K562 (cell line): ENCODE measurements around the gene ATP6V0E1. TPM values are rescaled to one million over a fixed set of nuclear protein-coding genes. Genes with fewer than 3 reads are reported as not detected.
A peak's percentile ranks its signal among the peaks of the same experiment; 100 is the strongest.

ENCODE experiments used
- ARID3B ChIP-seq: fragments of 250-450 bp; sonication (Bioruptor Pico); IDR thresholded peaks from 2 replicates; pipeline ENCODE4 v1.4.0; 2020; ENCODE audit warnings: borderline replicate concordance
- BMI1 ChIP-seq: fragments of 150-350 bp; IDR thresholded peaks from 2 replicates; pipeline ENCODE4 v1.6.1; 2014; ENCODE audit warnings: low read length
- CBFB ChIP-seq: sonication (generic); formaldehyde crosslinking; IDR thresholded peaks from 2 replicates; pipeline ENCODE4 v1.4.0; 2020; ENCODE audit warnings: mild to moderate bottlenecking, missing genetic modification reagents
- E2F6 ChIP-seq, 2 experiments: IDR thresholded peaks; 2 replicates each; pipeline ENCODE4 v1.6.1; 2011; ENCODE audit warnings: borderline replicate concordance in 1 of 2, control low read depth in 1 of 2, low read depth in 1 of 2, low read length in 1 of 2, mild to moderate bottlenecking in 1 of 2, mixed read lengths in 1 of 2, moderate library complexity in 1 of 2; ENCODE audit not compliant: insufficient read depth in 1 of 2, insufficient read length in 1 of 2, poor library complexity in 1 of 2, severe bottlenecking in 1 of 2; ENCODE audit errors: extremely low read depth in 1 of 2
- FOXA3 ChIP-seq, 2 experiments: fragments of 450-650 bp in 1 of 2; sonication (generic) in 1 of 2; formaldehyde crosslinking; IDR thresholded peaks in 1 of 2; conservative IDR thresholded peaks in 1 of 2; 2 replicates each; pipeline versions ENCODE4 v1.4.0 to v1.8.0; 2020 to 2022; ENCODE audit warnings: mild to moderate bottlenecking in 2 of 2, missing genetic modification reagents in 1 of 2
- FOXM1 ChIP-seq, 2 experiments: fragments of 450-650 bp in 1 of 2; sonication (generic) in 1 of 2; formaldehyde crosslinking in 1 of 2; IDR thresholded peaks; 2 replicates each; pipeline versions ENCODE4 v1.6.1 to v1.9.0; 2017 to 2022; ENCODE audit warnings: low read depth in 2 of 2, mild to moderate bottlenecking in 2 of 2, missing genetic modification reagents in 1 of 2, moderate library complexity in 1 of 2
- HCFC1 ChIP-seq: IDR thresholded peaks from 2 replicates; pipeline ENCODE4 v1.6.1; 2012; ENCODE audit warnings: low read depth, low read length, improper control_type of control experiment
- KAT8 ChIP-seq: fragments of 450-650 bp; IDR thresholded peaks from 2 replicates; pipeline ENCODE4 v1.6.1; 2016; ENCODE audit warnings: low read depth, mild to moderate bottlenecking
- MXI1 ChIP-seq: IDR thresholded peaks from 2 replicates; pipeline ENCODE4 v1.6.1; 2011; ENCODE audit warnings: low read depth, mild to moderate bottlenecking, improper control_type of control experiment, low read length
- NFRKB ChIP-seq: fragments of 450-650 bp; IDR thresholded peaks from 2 replicates; pipeline ENCODE4 v1.6.1; 2016; ENCODE audit warnings: low read depth
- PKNOX1 ChIP-seq: fragments of 450-650 bp; IDR thresholded peaks from 2 replicates; pipeline ENCODE4 v1.6.1; 2016
- POLR2A ChIP-seq: fragments of 450-650 bp; conservative IDR thresholded peaks from 2 replicates; pipeline ENCODE4 v1.6.1; 2016
- RFX1 ChIP-seq: fragments of 450-650 bp; IDR thresholded peaks from 2 replicates; pipeline ENCODE4 v1.6.1; 2016; ENCODE audit warnings: mild to moderate bottlenecking, moderate library complexity
- SMAD2 ChIP-seq: fragments of 150-350 bp; IDR thresholded peaks from 2 replicates; pipeline ENCODE4 v1.6.1; 2014; ENCODE audit warnings: low read depth, mild to moderate bottlenecking, low read length
- SMC3 ChIP-seq: conservative IDR thresholded peaks from 2 replicates; pipeline ENCODE4 v1.6.1; 2011; ENCODE audit warnings: low read depth, low read length, improper control_type of control experiment; ENCODE audit not compliant: insufficient read depth
- SREBF2 ChIP-seq: sonication (generic); formaldehyde crosslinking; IDR thresholded peaks from 2 replicates; pipeline ENCODE4 v1.4.0; 2020; ENCODE audit warnings: mild to moderate bottlenecking, missing genetic modification reagents
- THRA ChIP-seq: fragments of 450-650 bp; IDR thresholded peaks from 2 replicates; pipeline ENCODE4 v1.6.1; 2017; ENCODE audit warnings: mild to moderate bottlenecking, moderate library complexity
- ZBTB26 ChIP-seq: fragments of 450-650 bp; formaldehyde crosslinking; IDR thresholded peaks from 2 replicates; pipeline ENCODE4 v1.4.0; 2022; ENCODE audit warnings: missing genetic modification characterization
- ZBTB7A ChIP-seq: IDR thresholded peaks from 2 replicates; pipeline ENCODE4 v1.6.1; 2011; ENCODE audit warnings: low read depth, mild to moderate bottlenecking, low read length, moderate library complexity, borderline replicate concordance; ENCODE audit not compliant: control insufficient read depth
- ZC3H4 ChIP-seq: sonication (generic); formaldehyde crosslinking; IDR thresholded peaks from 2 replicates; pipeline ENCODE4 v1.9.0; 2021; ENCODE audit warnings: missing genetic modification reagents, borderline replicate concordance
- ZNF77 ChIP-seq: fragments of 250-450 bp; sonication (Bioruptor Pico); IDR thresholded peaks from 2 replicates; pipeline ENCODE4 v1.5.0; 2020
- polyA plus RNA-seq, 8 experiments: library from polyadenylated mRNA; depleted of rRNA in 4 of 8; stranded (reverse) in 5 of 8; unstranded in 3 of 8; fragments of >200 nt; fragmentation: Nextera tagmentation in 2 of 8; fragmentation: Illumina TruSeq in 1 of 8; extraction: Ambion mirVana in 2 of 8; extraction: Trizol in 1 of 8; gene quantifications; 2 replicates each; pipeline versions ENCODE4 v1.2.1 to v1.2.3, GENCODE V29; 2011 to 2014; ENCODE audit warnings: inconsistent platforms in 1 of 8, missing spikeins in 1 of 8
- total RNA-seq, 7 experiments: library from RNA; depleted of rRNA in 6 of 7; stranded (reverse); fragments of >200 nt in 6 of 7; fragmentation: Illumina TruSeq in 2 of 7; extraction: Trizol in 2 of 7; gene quantifications; 2 replicates each; pipeline versions ENCODE4 v1.2.1 to v1.2.3, GENCODE V29; 2011 to 2021; ENCODE audit warnings: low replicate concordance in 1 of 7

The ATP6V0E1 gene
- total and polyA plus RNA-seq, 9 of the 15 experiments (the other 6 are each of a cell fraction or from before 2014, with no cell fraction given), result 63.8 to 395 (median 112) TPM

GRCh38 chr5:173057062-173057924 lies 73.7 kb downstream of the ATP6V0E1 start (continued):
- TF ChIP-seq ARID3B (CRISPR knock-in tag) (no peak), FOXM1 (IDR thresholded peaks at IDR 0.05; ENCODE audit: low read depth) (no peak), FOXM1 (CRISPR knock-in tag; IDR thresholded peaks at IDR 0.05; ENCODE audit: low read depth) (no peak), ZNF77 (CRISPR knock-in tag) (no peak), ZC3H4 (no peak), SMC3 (no peak), RFX1 (no peak), POLR2A (peak; percentile 77), FOXA3 (CRISPR knock-in tag; conservative IDR thresholded peaks at IDR 0.05 in 1 of 2, IDR thresholded peaks at IDR 0.05 in 1 of 2) (no peak), PKNOX1 (peak; percentile 100), THRA (no peak), CBFB (CRISPR knock-in tag) (no peak), HCFC1 (peak; percentile 65), KAT8 (no peak), ZBTB7A (peak; percentile 69; the same call in 1 of the 2 replicates), NFRKB (0 out of 2 replicates have a peak, but pooled peaks have one; percentile 44), BMI1 (no peak), SREBF2 (CRISPR knock-in tag) (no peak), SMAD2 (no peak), MXI1 (no peak), ZBTB26 (no peak), E2F6 (IDR thresholded peaks at IDR 0.05; ENCODE audit: borderline replicate concordance in 1 of 2, extremely low read depth in 1 of 2, insufficient read depth in 1 of 2, insufficient read length in 1 of 2, low read depth in 1 of 2, low read length in 1 of 2, poor library complexity in 1 of 2, severe bottlenecking in 1 of 2) (peak; percentile 19 to 28)
